Psoas muscle (tissue), 8 donors: Measurements from ENCODE around the gene PSMB7. TPM values are rescaled to one million over a fixed set of nuclear protein-coding genes. Genes with fewer than 3 reads are reported as not detected.

Experiments
- ATAC-seq, 4 donors: fragments of 200-7000 bp; cut with Tn5 transposase; one replicate each; pipeline ENCODE4 v1.9.1; 2020; ENCODE audit warnings: moderate library complexity in 3 of 4, mild to moderate bottlenecking in 2 of 4
- DNase-seq, 2 donors: peaks; one replicate each; pipeline ENCODE4 v3.0.0-alpha.2; 2020
- H3K27ac ChIP-seq: fragments of 200-600 bp; one replicate; pipeline ENCODE4 v1.8.0; 2022
- H3K27me3 ChIP-seq, 3 donors: fragments of 200-600 bp in 1 of 3; one replicate each; pipeline versions ENCODE4 v1.6.1 to v1.8.0; 2013 to 2022; ENCODE audit warnings: low read length in 2 of 3, mild to moderate bottlenecking in 2 of 3, moderate library complexity in 1 of 3; ENCODE audit not compliant: insufficient read depth in 3 of 3
- H3K36me3 ChIP-seq, 2 donors: fragments of 200-600 bp in 1 of 2; one replicate each; pipeline versions ENCODE4 v1.6.1 to v1.8.0; 2013 to 2022; ENCODE audit warnings: low read depth in 1 of 2, mild to moderate bottlenecking in 1 of 2, moderate library complexity in 1 of 2; ENCODE audit not compliant: insufficient read depth in 1 of 2
- H3K4me1 ChIP-seq: fragments of 200-600 bp; one replicate; pipeline ENCODE4 v1.8.0; 2022
- H3K4me3 ChIP-seq: fragments of 200-600 bp; one replicate; pipeline ENCODE4 v1.8.0; 2022; ENCODE audit warnings: mild to moderate bottlenecking
- H3K9me3 ChIP-seq: fragments of 200-600 bp; one replicate; pipeline ENCODE4 v1.8.0; 2022
- WGBS, 3 donors: extraction: QIAGEN DNeasy Blood & Tissue Kit; methylation state at CpG; one replicate each; pipeline versions ENCODE4 v1.1.6 to v1.1.7; 2013; 5-methylcytosine and 5-hydroxymethylcytosine counted together
- intact Hi-C, 2 donors: fragments of 100-400 bp; cut with DNase I; formaldehyde crosslinking; loops; one replicate each; pipeline versions ENCODE4 v1.11.0 to v1.14.2; 2022
- polyA plus RNA-seq, 3 donors: library from polyadenylated mRNA; stranded (reverse); fragments of 200-250 nt; gene quantifications; one replicate each; pipeline ENCODE4 v1.2.3, GENCODE V29; 2013
- total RNA-seq, 4 donors: library from RNA; stranded (reverse); fragmentation: NEBNext Ultra II Directional in 2 of 4; extraction: Animal tissue kit (Norgen Biotek cat#: 25700) in 2 of 4; gene quantifications; one replicate each; pipeline versions ENCODE4 v1.2.1 to v1.2.4, GENCODE V29; 2021 to 2023
- TF ChIP-seq, protein P1 (sequence below): fragments of 200-600 bp; IDR thresholded peaks from one replicate; pipeline ENCODE4 v1.8.0; 2022; ENCODE audit warnings: antibody characterized with exemption
- donor health status: healthy with polysubstance abuse.
- donor health status: DM: no; HTN: no; CAD: no; lungs with moderate emphysema.
- donor health status: Bipolar disorder and iron deficiency.
- donor health status: healthy.
- donor health status: DM: yes; HTN: yes; CAD: no.
- donor health status: DM: no; HTN: no; CAD: no.
- donor health status: DM: no; HTN: no; CAD: no.
- donor health status: DM: yes; HTN: yes; CAD: no.

The PSMB7 gene
- total and polyA plus RNA-seq, 7 donors = 144 to 421 (median 189) TPM

DNA sequence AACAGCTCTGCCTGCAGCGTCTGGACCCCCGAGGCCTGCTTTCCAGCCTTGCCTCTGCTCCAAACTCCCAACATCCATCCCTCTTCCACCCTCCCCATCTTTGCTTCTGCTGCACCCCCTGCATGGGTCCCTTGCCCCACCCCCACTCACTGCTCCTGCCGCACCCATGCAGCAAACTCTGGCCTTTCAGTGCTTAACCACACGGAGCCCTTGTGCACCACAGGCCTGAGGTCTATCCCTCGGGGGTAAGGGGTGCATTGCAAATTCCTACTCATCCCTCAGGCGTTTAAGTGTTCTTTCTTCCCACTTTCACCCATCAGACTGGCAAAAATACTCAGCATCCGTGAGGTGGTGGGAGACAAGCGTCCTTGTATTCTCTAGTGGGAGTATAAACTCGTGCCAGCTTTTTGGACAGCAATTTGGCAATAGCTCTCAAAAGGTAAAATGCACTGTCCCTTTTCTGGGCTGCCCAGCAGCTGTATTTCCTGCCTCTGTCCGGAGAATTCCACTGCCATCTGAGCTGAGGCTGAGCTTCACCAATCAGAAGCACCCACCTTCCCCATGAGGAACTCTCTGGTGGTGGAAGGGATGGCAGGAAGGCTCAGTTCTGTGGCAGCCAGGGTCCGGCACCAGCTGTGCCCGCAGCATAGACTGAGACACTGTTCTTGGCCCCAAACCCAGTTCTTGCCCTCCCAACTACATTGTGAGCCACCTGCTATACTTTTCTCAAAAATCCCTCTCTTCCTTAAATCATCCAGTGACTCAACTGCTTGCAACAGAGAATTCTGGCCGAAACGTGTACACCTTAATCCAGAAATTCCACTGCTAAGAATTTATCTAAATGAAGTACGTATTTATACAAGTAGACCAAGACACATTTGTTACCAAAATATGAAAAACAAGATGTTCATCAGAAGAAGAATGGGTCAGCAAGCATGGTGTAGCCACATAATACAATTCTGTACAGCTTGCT lies 15.0 kb downstream of the PSMB7 start:
- intact Hi-C loops = loop anchor here in 1 of 2 donors (10.0 kb wide), 1 partner anchor 275 kb away; no protein-coding TSS in a partner anchor
- WGBS, 3 donors = 28 to 45% (median 33%) methylated on average over 15 of the region's 15 CpGs
- peaks cover 56% of the 10 kb centered on the region for H3K4me1 ChIP-seq
- no peaks in the 10 kb centered on the region for H3K27me3 ChIP-seq
- DNase-seq (no peak), ATAC-seq (peak; percentile 10 to 24 (median 20))
- no peak overlapping the region for H3K4me3 ChIP-seq
- peaks cover 3 to 47% of the 10 kb centered on the region in 2 donors for H3K36me3 ChIP-seq
- H3K27ac ChIP-seq = peak overlapping the region; percentile 86
- no peaks in the 10 kb centered on the region for H3K9me3 ChIP-seq
- TF ChIP-seq, protein P1, sequence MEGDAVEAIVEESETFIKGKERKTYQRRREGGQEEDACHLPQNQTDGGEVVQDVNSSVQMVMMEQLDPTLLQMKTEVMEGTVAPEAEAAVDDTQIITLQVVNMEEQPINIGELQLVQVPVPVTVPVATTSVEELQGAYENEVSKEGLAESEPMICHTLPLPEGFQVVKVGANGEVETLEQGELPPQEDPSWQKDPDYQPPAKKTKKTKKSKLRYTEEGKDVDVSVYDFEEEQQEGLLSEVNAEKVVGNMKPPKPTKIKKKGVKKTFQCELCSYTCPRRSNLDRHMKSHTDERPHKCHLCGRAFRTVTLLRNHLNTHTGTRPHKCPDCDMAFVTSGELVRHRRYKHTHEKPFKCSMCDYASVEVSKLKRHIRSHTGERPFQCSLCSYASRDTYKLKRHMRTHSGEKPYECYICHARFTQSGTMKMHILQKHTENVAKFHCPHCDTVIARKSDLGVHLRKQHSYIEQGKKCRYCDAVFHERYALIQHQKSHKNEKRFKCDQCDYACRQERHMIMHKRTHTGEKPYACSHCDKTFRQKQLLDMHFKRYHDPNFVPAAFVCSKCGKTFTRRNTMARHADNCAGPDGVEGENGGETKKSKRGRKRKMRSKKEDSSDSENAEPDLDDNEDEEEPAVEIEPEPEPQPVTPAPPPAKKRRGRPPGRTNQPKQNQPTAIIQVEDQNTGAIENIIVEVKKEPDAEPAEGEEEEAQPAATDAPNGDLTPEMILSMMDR = no peak

DNA sequence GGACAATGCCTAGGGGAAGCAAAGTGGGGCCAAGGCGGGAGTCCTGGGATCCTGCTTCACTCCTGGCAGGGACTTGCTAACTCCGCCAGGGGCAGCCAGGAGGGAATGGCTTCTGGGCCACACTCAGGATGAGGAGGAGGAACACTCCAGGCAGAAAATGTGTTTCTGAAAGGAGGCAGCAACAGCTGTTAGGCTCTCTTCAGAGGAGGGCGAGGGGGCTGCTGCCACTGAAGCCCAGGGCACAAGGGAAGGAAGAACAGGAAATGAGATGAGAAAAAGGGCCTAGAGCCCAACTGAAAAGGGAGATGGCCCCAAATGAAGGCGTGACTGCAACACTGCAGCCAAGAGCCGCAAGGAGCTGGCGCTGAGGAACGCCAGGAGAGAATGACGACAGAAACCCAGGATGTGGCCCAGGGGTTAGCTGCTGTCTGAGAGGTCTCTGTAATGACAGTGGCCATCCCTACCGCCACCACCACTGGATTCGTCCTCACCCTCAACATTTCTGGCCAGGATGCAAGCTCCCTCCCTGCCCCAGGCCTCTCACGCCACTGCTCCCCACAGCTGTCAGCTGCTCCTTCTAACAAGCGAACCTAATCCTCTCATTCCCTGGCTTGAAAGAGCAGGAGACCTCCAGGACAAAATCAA lies 15.8 kb downstream of the PSMB7 start:
- peak overlapping the region; percentile 86 for H3K27ac ChIP-seq
- H3K27me3 ChIP-seq = no peaks in the 10 kb centered on the region
- peak; percentile 63 to 81 for DNase-seq
- peak; percentile 83 to 94 (median 92) for ATAC-seq
- WGBS, 3 donors = 27 to 35% (median 27%) methylated on average over 12 of the region's 12 CpGs
- peaks cover 3 to 40% of the 10 kb centered on the region in 2 donors for H3K36me3 ChIP-seq
- TF ChIP-seq, protein P1 = no peak
- no peaks in the 10 kb centered on the region for H3K9me3 ChIP-seq
- intact Hi-C loops = loop anchor here in 1 of 2 donors (10.0 kb wide), 1 partner anchor 275 kb away; no protein-coding TSS in a partner anchor
- peak overlapping the region; percentile 20 for H3K4me3 ChIP-seq
- peaks cover 59% of the 10 kb centered on the region for H3K4me1 ChIP-seq

DNA sequence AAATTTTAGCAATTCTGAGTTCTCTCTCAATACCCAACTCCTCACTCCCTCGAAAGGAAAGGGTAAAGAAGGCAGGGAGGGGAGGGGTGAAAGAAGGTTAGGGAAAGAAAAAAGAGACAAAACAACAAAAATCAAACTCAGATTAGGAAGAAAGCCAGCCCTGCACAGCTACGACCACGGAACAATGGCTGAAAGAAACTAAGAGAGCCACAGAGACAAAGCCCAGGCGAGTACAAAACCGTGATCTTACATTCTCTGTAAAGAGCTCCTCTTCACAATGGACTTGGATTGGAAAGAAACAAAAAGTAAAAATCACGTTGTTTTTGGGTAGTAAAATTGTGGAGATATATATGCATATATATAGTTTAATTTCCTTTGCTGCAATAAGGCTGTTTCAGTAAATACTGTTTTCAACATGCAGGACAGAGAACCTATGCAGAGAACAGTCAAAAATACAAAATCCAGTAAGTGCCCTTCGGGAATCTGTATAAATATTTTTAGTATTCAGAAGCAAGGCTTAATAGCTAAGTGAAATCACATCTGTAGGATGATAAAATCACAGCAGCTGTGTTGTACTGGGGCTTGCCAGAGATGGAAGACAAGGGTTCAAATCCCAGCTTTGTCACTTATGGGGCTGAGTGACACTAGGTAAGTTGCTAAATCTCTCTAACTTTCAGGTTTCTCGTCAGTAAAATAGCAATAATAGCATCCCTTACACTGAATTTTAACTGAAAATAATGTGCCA lies 16.9 kb downstream of the PSMB7 start:
- no peak overlapping the region for H3K4me3 ChIP-seq
- H3K27ac ChIP-seq = peak overlapping the region; percentile 86
- intact Hi-C loops = loop anchor here in 1 of 2 donors (10.0 kb wide), 1 partner anchor 274 kb away; no protein-coding TSS in a partner anchor
- TF ChIP-seq, protein P1 = no peak
- ATAC-seq = no peak
- H3K27me3 ChIP-seq = no peaks in the 10 kb centered on the region
- no peaks in the 10 kb centered on the region for H3K9me3 ChIP-seq
- H3K36me3 ChIP-seq = peaks cover 3 to 38% of the 10 kb centered on the region in 2 donors
- H3K4me1 ChIP-seq = peaks cover 70% of the 10 kb centered on the region
- DNase-seq = no peak
- 56 to 72% (median 64%) methylated on average over 8 of the region's 8 CpGs for WGBS, 3 donors

DNA sequence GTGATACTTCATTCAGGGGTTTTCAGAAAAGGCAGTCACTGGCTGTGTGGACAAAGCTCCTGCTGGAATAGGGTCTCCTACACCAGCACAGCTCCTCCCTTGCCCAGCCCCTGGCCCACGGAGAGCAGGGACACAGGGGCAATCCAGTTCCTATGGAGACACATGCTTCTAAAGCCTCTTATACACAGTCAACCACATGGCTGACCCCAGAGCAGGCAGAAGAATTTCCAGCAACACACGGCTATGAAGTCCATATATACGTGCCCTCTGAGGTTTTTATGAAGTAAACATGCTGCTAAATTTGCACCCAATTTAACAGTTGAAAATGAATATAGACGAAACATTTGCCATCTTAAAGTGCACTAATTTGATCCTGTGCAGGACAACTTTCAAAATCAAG lies 19.4 kb downstream of the PSMB7 start:
- WGBS, 3 donors = 85 to 92% (median 90%) methylated on average over 4 of the region's 4 CpGs
- ATAC-seq (no peak), DNase-seq (no peak)
- no peak overlapping the region for H3K27ac ChIP-seq
- TF ChIP-seq, protein P1 = no peak
- H3K4me3 ChIP-seq = no peak overlapping the region
- no peaks in the 10 kb centered on the region for H3K9me3 ChIP-seq
- intact Hi-C loops = loop anchor here in 1 of 2 donors (10.0 kb wide), 1 partner anchor 271 kb away; no protein-coding TSS in a partner anchor
- H3K4me1 ChIP-seq = peaks cover 86% of the 10 kb centered on the region
- no peaks in the 10 kb centered on the region for H3K27me3 ChIP-seq
- H3K36me3 ChIP-seq = peaks cover 0 to 14% of the 10 kb centered on the region in 2 donors
